Liver (tissue), 9 donors: ENCODE data around the gene TFCP2. TPM values are rescaled to one million over a fixed set of nuclear protein-coding genes. Genes with fewer than 3 reads are reported as not detected.

Experiments
- DNase-seq: peaks from one replicate; pipeline ENCODE4 v3.0.0-alpha.2; 2017; ENCODE audit warnings: low spot score
- H3K27ac ChIP-seq, 2 donors: one replicate each; pipeline ENCODE4 v1.7.0; 2013; ENCODE audit warnings: inconsistent platforms in 2 of 2, low read length in 2 of 2, control low read depth in 1 of 2, low read depth in 1 of 2, mild to moderate bottlenecking in 1 of 2
- H3K27me3 ChIP-seq, 4 donors: one replicate each; pipeline versions ENCODE4 v1.6.1 to v1.7.0; 2013; ENCODE audit warnings: low read length in 3 of 4, inconsistent platforms in 1 of 4, mild to moderate bottlenecking in 1 of 4, moderate library complexity in 1 of 4; ENCODE audit not compliant: control insufficient read depth in 4 of 4, insufficient read depth in 4 of 4
- H3K36me3 ChIP-seq, 4 donors: one replicate each; pipeline versions ENCODE4 v1.6.1 to v1.7.0; 2013; ENCODE audit warnings: low read length in 3 of 4, mild to moderate bottlenecking in 3 of 4, low read depth in 1 of 4, moderate library complexity in 1 of 4; ENCODE audit not compliant: control insufficient read depth in 4 of 4, insufficient read depth in 3 of 4
- H3K4me1 ChIP-seq, 4 donors: one replicate each; pipeline versions ENCODE4 v1.6.1 to v1.7.0; 2013; ENCODE audit warnings: low read length in 3 of 4, mild to moderate bottlenecking in 3 of 4, moderate library complexity in 1 of 4; ENCODE audit not compliant: control insufficient read depth in 4 of 4, insufficient read depth in 4 of 4
- H3K4me3 ChIP-seq, 3 donors: one replicate each; pipeline versions ENCODE4 v1.6.1 to v1.7.0; 2013; ENCODE audit warnings: low read length in 3 of 3, control low read depth in 1 of 3, low read depth in 1 of 3, mild to moderate bottlenecking in 1 of 3
- H3K9ac ChIP-seq, 2 donors: one replicate each; pipeline ENCODE4 v1.7.0; 2013; ENCODE audit warnings: low read length in 2 of 2, mild to moderate bottlenecking in 2 of 2, moderate library complexity in 2 of 2, control low read depth in 1 of 2, low read depth in 1 of 2
- H3K9me3 ChIP-seq, 4 donors: one replicate each; pipeline versions ENCODE4 v1.6.1 to v1.7.0; 2013; ENCODE audit warnings: low read length in 3 of 4; ENCODE audit not compliant: control insufficient read depth in 4 of 4
- ATF3 ChIP-seq: IDR thresholded peaks from 2 replicates; pipeline ENCODE4 v1.6.1; 2016; ENCODE audit warnings: antibody characterized with exemption
- CTCF ChIP-seq: fragments of 150-350 bp; IDR thresholded peaks from 2 replicates; pipeline ENCODE4 v1.5.1; 2017; ENCODE audit warnings: improper control_type of control experiment, low read depth, low read length; ENCODE audit not compliant: missing input control
- EGR1 ChIP-seq, 2 donors: IDR thresholded peaks; 2 replicates each; pipeline ENCODE4 v1.6.1; 2016 to 2018; ENCODE audit warnings: antibody characterized with exemption in 2 of 2, low read depth in 2 of 2
- FOXA1 ChIP-seq: IDR thresholded peaks from 2 replicates; pipeline ENCODE4 v1.6.1; 2016; ENCODE audit warnings: antibody characterized with exemption
- FOXA2 ChIP-seq: IDR thresholded peaks from 2 replicates; pipeline ENCODE4 v1.6.1; 2016; ENCODE audit warnings: antibody characterized with exemption
- GABPA ChIP-seq, 2 donors: IDR thresholded peaks in 1 of 2; conservative IDR thresholded peaks in 1 of 2; 2 replicates each; pipeline ENCODE4 v1.6.1; 2016; ENCODE audit warnings: antibody characterized with exemption in 2 of 2, mild to moderate bottlenecking in 1 of 2, moderate library complexity in 1 of 2
- HNF4A ChIP-seq, 2 donors: conservative IDR thresholded peaks; 2 replicates each; pipeline ENCODE4 v1.6.1; 2016; ENCODE audit warnings: antibody characterized with exemption in 2 of 2, mild to moderate bottlenecking in 2 of 2
- HNF4G ChIP-seq: IDR thresholded peaks from 2 replicates; pipeline ENCODE4 v1.6.1; 2016; ENCODE audit warnings: antibody characterized with exemption
- JUND ChIP-seq, 2 donors: IDR thresholded peaks; 2 replicates each; pipeline ENCODE4 v1.6.1; 2016; ENCODE audit warnings: antibody characterized with exemption in 2 of 2
- MAX ChIP-seq: IDR thresholded peaks from 2 replicates; pipeline ENCODE4 v1.6.1; 2016; ENCODE audit warnings: antibody characterized with exemption
- NR2F2 ChIP-seq: IDR thresholded peaks from 2 replicates; pipeline ENCODE4 v1.6.1; 2016; ENCODE audit warnings: antibody characterized with exemption
- RAD21 ChIP-seq, 2 donors: IDR thresholded peaks; 2 replicates each; pipeline ENCODE4 v1.6.1; 2016; ENCODE audit warnings: antibody characterized with exemption in 2 of 2, mild to moderate bottlenecking in 2 of 2
- REST ChIP-seq: IDR thresholded peaks from 2 replicates; pipeline ENCODE4 v1.6.1; 2016; ENCODE audit warnings: antibody characterized with exemption, mild to moderate bottlenecking
- SP1 ChIP-seq: IDR thresholded peaks from 2 replicates; pipeline ENCODE4 v1.6.1; 2018; ENCODE audit warnings: antibody characterized with exemption, mild to moderate bottlenecking
- TAF1 ChIP-seq: conservative IDR thresholded peaks from 2 replicates; pipeline ENCODE4 v1.6.1; 2016; ENCODE audit warnings: antibody characterized with exemption, mild to moderate bottlenecking
- YY1 ChIP-seq: IDR thresholded peaks from 2 replicates; pipeline ENCODE4 v1.6.1; 2016; ENCODE audit warnings: antibody characterized with exemption, mild to moderate bottlenecking
- ZBTB33 ChIP-seq: IDR thresholded peaks from 2 replicates; pipeline ENCODE4 v1.6.1; 2016; ENCODE audit warnings: antibody characterized with exemption
- WGBS: extraction: QIAGEN DNeasy Blood & Tissue Kit; methylation state at CpG from one replicate; pipeline ENCODE4 v1.1.7; 2013; 5-methylcytosine and 5-hydroxymethylcytosine counted together
- polyA plus RNA-seq, 2 donors: library from polyadenylated mRNA; stranded (reverse) in 1 of 2; unstranded in 1 of 2; fragments of 200-250 nt in 1 of 2; fragments of >200 nt in 1 of 2; fragmentation: Nextera tagmentation in 1 of 2; extraction: Ambion mirVana in 1 of 2; gene quantifications; one replicate each; pipeline versions ENCODE4 v1.2.1 to v1.2.3, GENCODE V29; 2013 to 2015
- total RNA-seq, 2 donors: library from RNA; depleted of rRNA; stranded (reverse); fragments of >200 nt; gene quantifications; one replicate each; pipeline ENCODE4 v1.2.3, GENCODE V29; 2014
- donor health status: healthy.
- donor health status: healthy.
- donor health status: healthy.
- donor health status: healthy.
- donor health status: healthy.

Gene TFCP2
- total and polyA plus RNA-seq, 4 donors, result 1.6 to 8.6 (median 5.1) TPM

- DNase-seq, result no peak
- WGBS, result 95% methylated on average over 5 of the region's 5 CpGs
- TF ChIP-seq REST, result no peak
- TF ChIP-seq ATF3, result no peak
- no peak for TF ChIP-seq EGR1 (IDR thresholded peaks at IDR 0.05; ENCODE audit: low read depth in 2 of 2)
- TF ChIP-seq FOXA2, result no peak
- no peak for TF ChIP-seq ZBTB33
- TF ChIP-seq SP1, result no peak
- TF ChIP-seq JUND (IDR thresholded peaks at IDR 0.05), result no peak
- TF ChIP-seq RAD21 (IDR thresholded peaks at IDR 0.05), result no peak
- TF ChIP-seq HNF4G, result no peak
- TF ChIP-seq CTCF, result no peak
- TF ChIP-seq NR2F2, result no peak
- no peak for TF ChIP-seq TAF1
- no peak for TF ChIP-seq YY1
- TF ChIP-seq HNF4A (conservative IDR thresholded peaks at IDR 0.05), result no peak
- Histone ChIP-seq H3K27me3 (no peaks in the 10 kb centered on the region), H3K9me3 (no peaks in the 10 kb centered on the region), H3K9ac (no peak overlapping the region), H3K4me1 (peaks cover 0 to 2% (median 0%) of the 10 kb centered on the region in 4 donors), H3K4me3 (no peak overlapping the region), H3K36me3 (no peaks in the 10 kb centered on the region), H3K27ac (no peak overlapping the region)
These were observed 29.8 kb upstream of the TFCP2 start for GRCh38 chr12:51202718-51203117.

GRCh38 chr12:51200806-51201205 lies 27.9 kb upstream of the TFCP2 start:
- no peak for DNase-seq
- no peaks in the 10 kb centered on the region for H3K27me3 ChIP-seq
- H3K27ac ChIP-seq, result no peak overlapping the region
- no peaks in the 10 kb centered on the region for H3K36me3 ChIP-seq
- no peak overlapping the region for H3K9ac ChIP-seq
- H3K4me1 ChIP-seq, result peaks cover 0 to 2% (median 0%) of the 10 kb centered on the region in 4 donors
- WGBS, result 97% methylated on average over 9 of the region's 9 CpGs
- no peak overlapping the region for H3K4me3 ChIP-seq
- TF ChIP-seq SP1 (no peak), NR2F2 (no peak), REST (no peak), GABPA (IDR thresholded peaks at IDR 0.05 in 1 of 2, conservative IDR thresholded peaks at IDR 0.05 in 1 of 2) (no peak), JUND (IDR thresholded peaks at IDR 0.05) (no peak), RAD21 (IDR thresholded peaks at IDR 0.05) (no peak), MAX (no peak), FOXA1 (no peak), EGR1 (IDR thresholded peaks at IDR 0.05; ENCODE audit: low read depth in 2 of 2) (no peak), TAF1 (no peak), ZBTB33 (no peak), HNF4G (no peak), YY1 (no peak), HNF4A (conservative IDR thresholded peaks at IDR 0.05) (no peak)
- no peaks in the 10 kb centered on the region for H3K9me3 ChIP-seq
